Stimulated activated naive B cell treated with anti-CD40 and anti-IgM and Interleukin-4, amounts not matched to agents 10 μg/mL and 1 μg/mL and 100 μg/mL, for 72 hours (primary cell): ENCODE measurements around the gene PCBP3.
"Not testable (repeated sequence)": the region's sequence is repeated elsewhere in the genome, so short reads cannot be mapped to it uniquely, and the experiment has no call there.

Experiments
- ATAC-seq, 2 donors: fragments of 150-1000 bp; cut with Tn5 transposase; replicated peaks; 2 replicates each; pipeline ENCODE4 v1.10.0; 2021; ENCODE audit warnings: moderate library complexity in 1 of 2
- DNase-seq: peaks from one replicate; pipeline ENCODE4 v3.0.0; 2021
- H3K27ac Mint-ChIP-seq: one replicate; pipeline ENCODE4 v1.8.0; 2022; ENCODE audit warnings: mild to moderate bottlenecking, mixed read lengths
- H3K27me3 Mint-ChIP-seq, 2 donors: one replicate each; pipeline ENCODE4 v1.8.0; 2022; ENCODE audit warnings: mixed read lengths in 2 of 2
- H3K36me3 Mint-ChIP-seq, 2 donors: one replicate each; pipeline ENCODE4 v1.8.0; 2022; ENCODE audit warnings: mixed read lengths in 2 of 2, mild to moderate bottlenecking in 1 of 2
- H3K4me1 Mint-ChIP-seq, 2 donors: one replicate each; pipeline ENCODE4 v1.8.0; 2022; ENCODE audit warnings: mixed read lengths in 2 of 2, mild to moderate bottlenecking in 1 of 2
- H3K4me3 Mint-ChIP-seq, 2 donors: one replicate each; pipeline ENCODE4 v1.8.0; 2022; ENCODE audit warnings: mild to moderate bottlenecking in 2 of 2, mixed read lengths in 2 of 2, moderate library complexity in 1 of 2
- H3K9me3 Mint-ChIP-seq, 2 donors: one replicate each; pipeline ENCODE4 v1.8.0; 2022; ENCODE audit warnings: mixed read lengths in 2 of 2, mild to moderate bottlenecking in 1 of 2

The PCBP3 gene

DNA sequence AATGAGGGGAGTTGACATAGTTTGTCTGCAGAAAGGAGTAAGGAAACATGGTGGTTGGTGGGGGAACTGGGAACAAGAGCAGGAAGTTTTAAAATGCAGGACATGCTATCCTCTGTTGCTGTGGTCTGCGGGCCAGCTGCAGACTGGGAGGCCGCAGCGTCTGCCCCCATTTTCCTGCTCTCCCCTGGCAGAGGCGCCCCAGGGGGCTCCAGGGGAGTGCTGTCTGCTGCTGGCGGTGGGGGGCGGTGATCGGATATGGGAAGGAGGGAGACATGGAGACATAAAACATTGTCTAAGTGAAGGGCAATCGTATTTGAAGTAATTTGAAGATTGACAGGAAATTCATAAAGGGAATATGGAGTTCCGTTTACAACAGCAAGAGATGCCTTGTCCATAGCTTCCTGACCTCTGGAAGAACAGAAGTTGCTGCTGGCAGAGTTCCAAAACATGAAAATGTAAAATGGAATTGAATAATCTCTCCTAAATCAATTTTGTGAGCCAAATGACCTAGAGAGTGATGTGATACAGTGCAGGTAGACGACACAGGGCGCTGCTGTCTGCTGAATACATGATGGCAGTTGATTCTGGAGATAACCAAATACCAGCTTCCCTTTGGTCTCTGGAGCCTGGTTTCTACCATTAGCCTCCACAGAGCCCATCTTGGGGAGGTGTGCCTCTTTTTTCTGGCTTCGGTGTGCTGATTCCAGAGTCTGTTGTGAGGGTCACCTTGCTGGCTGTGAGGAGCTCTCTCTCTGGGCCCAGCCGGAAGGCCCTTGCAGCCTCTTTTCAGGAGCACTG lies 61.0 kb downstream of the PCBP3 start:
- H3K27ac Mint-ChIP-seq = no peak overlapping the region
- H3K9me3 Mint-ChIP-seq = peaks cover 0 to 2% of the 10 kb centered on the region in 2 donors
- H3K4me3 Mint-ChIP-seq = no peak overlapping the region
- H3K27me3 Mint-ChIP-seq = peaks cover 9 to 28% of the 10 kb centered on the region in 2 donors
- ATAC-seq (no peak), DNase-seq (no peak)
- no peaks in the 10 kb centered on the region for H3K36me3 Mint-ChIP-seq
- no peaks in the 10 kb centered on the region for H3K4me1 Mint-ChIP-seq

DNA sequence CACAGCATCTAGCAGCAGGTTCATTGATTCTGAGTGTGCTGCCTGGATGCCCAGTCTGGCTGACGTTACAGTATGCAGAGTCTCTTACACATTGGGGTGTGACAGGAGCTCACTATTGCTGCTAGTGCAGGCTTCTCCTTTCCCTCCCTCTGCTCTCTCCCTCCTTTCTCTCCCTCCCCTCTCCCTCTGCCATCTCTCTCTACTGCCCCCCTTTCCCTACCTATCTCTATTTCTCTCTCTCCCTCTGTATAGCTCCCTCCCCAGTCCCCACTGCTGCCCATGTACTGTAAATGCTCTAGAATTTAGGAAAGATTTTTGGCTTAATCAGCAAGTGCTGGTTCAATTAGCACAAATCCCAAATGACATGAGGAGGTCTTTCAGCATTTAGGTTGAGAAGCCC lies 62.8 kb downstream of the PCBP3 start:
- Mint-ChIP-seq H3K4me3 (no peak overlapping the region), H3K27ac (no peak overlapping the region), H3K27me3 (peaks cover 9 to 23% of the 10 kb centered on the region in 2 donors), H3K4me1 (no peaks in the 10 kb centered on the region), H3K36me3 (no peaks in the 10 kb centered on the region), H3K9me3 (peaks cover 3 to 7% of the 10 kb centered on the region in 2 donors)
- no peak for DNase-seq
- no peak for ATAC-seq

DNA sequence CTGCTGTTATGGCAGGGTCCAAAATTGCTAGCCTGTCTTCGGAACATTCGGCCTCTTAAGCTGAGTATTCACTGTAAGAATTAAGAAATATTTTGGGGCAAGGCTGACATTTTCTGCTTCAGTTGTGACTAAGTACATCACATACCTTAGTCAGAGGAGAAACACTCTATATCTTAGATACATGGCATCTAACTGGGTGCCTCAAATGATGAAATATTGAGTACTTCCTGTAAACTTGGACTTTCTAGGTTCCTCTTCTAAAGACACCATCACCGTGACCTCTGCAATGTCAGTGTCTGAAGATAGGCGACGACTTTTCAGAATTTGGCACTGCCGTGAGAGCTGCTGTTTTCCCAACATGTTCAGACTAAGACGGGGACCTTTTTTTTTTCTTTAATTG lies 65.6 kb downstream of the PCBP3 start:
- ATAC-seq (no peak), DNase-seq (no peak)
- H3K36me3 Mint-ChIP-seq = no peaks in the 10 kb centered on the region
- peaks cover 13 to 15% of the 10 kb centered on the region in 2 donors for H3K9me3 Mint-ChIP-seq
- H3K4me3 Mint-ChIP-seq = no peak overlapping the region
- H3K27ac Mint-ChIP-seq = no peak overlapping the region
- peaks cover 2 to 20% of the 10 kb centered on the region in 2 donors for H3K27me3 Mint-ChIP-seq
- H3K4me1 Mint-ChIP-seq = no peaks in the 10 kb centered on the region

DNA sequence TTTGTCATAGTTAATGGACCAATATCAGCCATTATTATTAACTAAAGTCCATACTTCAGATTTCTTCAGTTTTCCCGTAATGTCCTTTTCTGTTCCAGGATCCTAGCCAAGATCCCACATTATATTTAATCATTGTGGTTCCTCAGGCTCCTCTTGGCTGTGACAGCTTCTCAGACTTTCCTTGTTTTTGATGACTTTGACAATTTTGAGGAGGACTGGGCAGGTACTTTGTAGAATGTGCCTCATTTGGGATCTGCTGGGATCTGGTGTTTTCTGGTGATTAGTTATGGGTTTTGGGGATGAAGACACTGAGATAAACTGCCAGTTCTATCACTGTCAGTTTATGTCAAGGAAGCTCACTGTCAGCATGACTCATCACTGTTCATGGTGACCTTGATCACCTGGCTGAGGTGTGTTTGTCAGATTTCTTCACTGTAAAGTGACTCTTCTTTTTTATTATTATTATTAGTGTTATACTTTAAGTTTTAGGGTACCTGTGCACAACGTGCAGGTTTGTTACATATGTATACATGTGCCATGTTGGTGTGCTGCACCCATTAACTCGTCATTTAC lies 66.3 kb downstream of the PCBP3 start:
- DNase-seq = no peak

DNA sequence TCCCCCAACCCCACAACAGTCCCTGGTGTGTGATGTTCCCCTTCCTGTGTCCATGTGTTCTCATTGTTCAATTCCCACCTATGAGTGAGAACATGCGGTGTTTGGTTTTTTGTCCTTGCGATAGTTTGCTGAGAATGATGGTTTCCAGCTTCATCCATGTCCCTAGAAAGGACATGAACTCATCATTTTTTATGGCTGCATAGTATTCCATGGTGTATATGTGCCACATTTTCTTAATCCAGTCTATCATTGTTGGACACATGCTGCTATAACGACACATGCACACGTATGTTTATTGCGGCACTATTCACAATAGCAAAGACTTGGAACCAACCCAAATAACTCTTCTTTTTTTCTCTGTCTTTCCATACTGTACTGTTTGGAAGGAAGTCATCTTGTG lies 66.8 kb downstream of the PCBP3 start:
- not testable (repeated sequence) for H3K4me3 Mint-ChIP-seq, ATAC-seq, H3K27ac Mint-ChIP-seq, DNase-seq, H3K4me1 Mint-ChIP-seq, H3K36me3 Mint-ChIP-seq
- H3K9me3 Mint-ChIP-seq = peaks cover 14 to 15% of the 10 kb centered on the region in 2 donors
- H3K27me3 Mint-ChIP-seq = peaks cover 0 to 18% of the 10 kb centered on the region in 2 donors

More for the DNA sequence above, 66.3 kb downstream of the PCBP3 start:
- Mint-ChIP-seq H3K9me3 (peaks cover 14 to 15% of the 10 kb centered on the region in 2 donors), H3K27ac (no peak overlapping the region), H3K36me3 (no peaks in the 10 kb centered on the region), H3K4me1 (no peaks in the 10 kb centered on the region), H3K4me3 (no peak overlapping the region), H3K27me3 (peaks cover 0 to 18% of the 10 kb centered on the region in 2 donors)
- ATAC-seq = no peak

DNA sequence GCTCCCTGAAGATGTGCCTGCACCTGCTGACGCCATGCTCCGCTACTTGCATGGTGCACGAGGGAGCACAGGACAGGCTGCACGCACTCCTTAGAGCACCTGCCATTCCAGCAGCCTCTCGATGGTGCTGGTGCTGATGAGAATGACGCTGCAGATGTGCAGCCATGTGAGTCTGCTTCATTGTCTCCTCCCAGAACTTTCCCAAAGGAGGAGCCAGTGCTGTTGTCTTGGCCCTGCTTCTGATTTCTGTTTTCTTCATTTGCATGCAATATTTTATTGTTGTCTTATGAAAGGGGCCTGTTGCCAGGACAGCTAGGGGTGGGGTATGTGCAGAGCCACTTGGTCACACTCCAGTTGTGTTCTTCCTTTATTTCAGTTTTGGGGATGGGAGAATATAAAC lies 70.1 kb downstream of the PCBP3 start:
- Mint-ChIP-seq H3K27me3 (peaks cover 13 to 15% of the 10 kb centered on the region in 2 donors), H3K36me3 (no peaks in the 10 kb centered on the region), H3K27ac (no peak overlapping the region), H3K4me3 (no peak overlapping the region), H3K4me1 (no peaks in the 10 kb centered on the region), H3K9me3 (peaks cover 17% of the 10 kb centered on the region in 2 donors)
- DNase-seq (no peak), ATAC-seq (no peak)

DNA sequence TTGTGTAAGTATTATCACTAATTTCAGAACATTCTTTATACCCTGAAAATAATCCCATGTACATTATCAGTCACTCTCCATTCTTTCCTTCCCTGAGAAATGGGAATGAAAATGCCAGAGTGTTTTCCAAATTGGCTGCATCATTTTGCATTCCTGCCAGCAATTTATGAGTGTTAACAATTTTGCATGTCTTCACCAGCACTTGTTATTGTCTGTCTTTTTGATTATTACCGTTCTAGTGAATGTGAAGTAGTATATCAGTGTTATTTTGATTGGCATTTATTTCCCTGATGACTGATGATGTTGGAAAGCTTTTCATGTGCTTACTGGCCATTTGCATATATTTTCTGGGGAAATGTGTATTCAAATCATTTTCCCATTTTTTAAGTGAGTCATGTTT lies 71.9 kb downstream of the PCBP3 start:
- Mint-ChIP-seq H3K4me1 (no peaks in the 10 kb centered on the region), H3K27me3 (peaks cover 20% of the 10 kb centered on the region in 2 donors), H3K36me3 (no peaks in the 10 kb centered on the region), H3K9me3 (peaks cover 16% of the 10 kb centered on the region in 2 donors), H3K27ac (no peak overlapping the region), H3K4me3 (no peak overlapping the region)
- ATAC-seq = no peak
- no peak for DNase-seq

DNA sequence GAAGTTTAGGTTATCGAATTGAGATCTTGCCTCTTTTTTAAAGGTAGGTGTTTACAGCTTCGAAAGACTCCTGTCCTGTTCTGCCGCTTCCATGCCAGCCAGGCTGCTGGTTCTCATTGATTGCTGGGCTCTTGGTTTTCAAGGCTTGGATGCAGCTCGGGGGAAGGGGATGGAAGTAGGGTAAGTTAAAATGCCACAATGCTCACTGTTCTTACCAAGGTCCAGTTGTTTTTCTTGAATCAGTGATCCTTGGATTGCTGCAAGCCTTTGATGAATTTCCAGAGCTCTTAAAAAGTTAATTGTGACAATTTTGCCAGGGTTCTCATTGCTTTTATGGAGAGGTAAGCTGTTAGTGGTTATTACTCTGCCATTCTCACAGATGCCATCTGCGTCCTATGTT lies 74.9 kb downstream of the PCBP3 start:
- Mint-ChIP-seq H3K27me3 (peaks cover 24% of the 10 kb centered on the region in 2 donors), H3K4me1 (no peaks in the 10 kb centered on the region), H3K9me3 (peaks cover 3 to 8% of the 10 kb centered on the region in 2 donors), H3K4me3 (no peak overlapping the region), H3K36me3 (no peaks in the 10 kb centered on the region), H3K27ac (no peak overlapping the region)
- DNase-seq (no peak), ATAC-seq (no peak)

DNA sequence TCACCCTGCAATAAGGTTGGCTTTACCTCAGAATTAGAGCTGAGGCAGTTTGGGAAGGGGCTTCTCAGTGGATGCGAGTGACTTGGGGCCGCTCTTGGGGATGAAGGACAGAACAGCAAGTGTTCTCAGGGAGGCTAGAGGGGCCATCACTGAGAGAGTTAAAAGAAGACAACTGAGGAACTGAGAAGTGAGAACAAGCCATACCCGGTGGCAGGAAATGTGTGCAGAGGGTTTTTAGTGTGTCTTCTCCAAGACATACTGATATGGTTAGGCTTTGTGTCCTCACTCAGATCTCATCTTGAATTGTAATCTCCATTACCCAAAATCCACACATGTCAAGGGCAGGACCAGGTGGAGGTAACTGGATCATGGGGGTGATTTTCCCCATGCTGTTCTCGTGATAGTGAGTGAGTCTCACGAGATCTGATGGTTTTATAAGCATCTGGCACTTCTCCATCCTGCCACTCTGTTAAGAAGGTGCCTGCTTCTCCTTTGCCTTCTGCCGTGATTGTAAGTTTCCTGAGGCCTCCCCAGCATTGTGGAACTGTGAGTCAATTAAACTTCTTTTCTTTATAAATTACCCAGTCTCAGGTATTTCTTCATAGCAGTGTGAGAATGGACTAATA lies 75.8 kb downstream of the PCBP3 start:
- H3K36me3 Mint-ChIP-seq = no peaks in the 10 kb centered on the region
- ATAC-seq = no peak
- peaks cover 15 to 24% of the 10 kb centered on the region in 2 donors for H3K27me3 Mint-ChIP-seq
- no peak overlapping the region for H3K27ac Mint-ChIP-seq
- DNase-seq = no peak
- no peak overlapping the region for H3K4me3 Mint-ChIP-seq
- H3K9me3 Mint-ChIP-seq = peaks cover 3% of the 10 kb centered on the region in 2 donors
- no peaks in the 10 kb centered on the region for H3K4me1 Mint-ChIP-seq

DNA sequence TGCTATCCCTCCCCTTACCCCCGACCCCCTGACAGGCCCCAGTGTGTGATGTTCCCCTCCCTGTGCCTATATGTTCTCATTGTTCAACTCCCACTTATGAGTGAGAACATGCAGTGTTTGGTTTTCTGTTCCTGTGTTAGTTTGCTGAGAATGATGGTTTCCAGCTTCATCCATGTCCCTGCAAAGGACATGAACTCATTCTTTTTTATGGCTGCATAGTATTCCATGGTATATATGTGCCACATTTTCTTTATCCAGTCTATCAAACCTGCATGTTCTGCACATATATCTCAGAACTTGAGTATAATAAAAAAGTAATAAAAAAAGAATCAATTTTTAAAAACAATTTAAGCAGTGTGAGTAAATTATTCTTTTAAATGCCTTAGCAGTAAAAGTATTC lies 76.7 kb downstream of the PCBP3 start:
- not testable (repeated sequence) for H3K36me3 Mint-ChIP-seq, H3K4me1 Mint-ChIP-seq, ATAC-seq, H3K4me3 Mint-ChIP-seq, H3K27ac Mint-ChIP-seq, DNase-seq, H3K9me3 Mint-ChIP-seq
- H3K27me3 Mint-ChIP-seq = peaks cover 18 to 24% of the 10 kb centered on the region in 2 donors

DNA sequence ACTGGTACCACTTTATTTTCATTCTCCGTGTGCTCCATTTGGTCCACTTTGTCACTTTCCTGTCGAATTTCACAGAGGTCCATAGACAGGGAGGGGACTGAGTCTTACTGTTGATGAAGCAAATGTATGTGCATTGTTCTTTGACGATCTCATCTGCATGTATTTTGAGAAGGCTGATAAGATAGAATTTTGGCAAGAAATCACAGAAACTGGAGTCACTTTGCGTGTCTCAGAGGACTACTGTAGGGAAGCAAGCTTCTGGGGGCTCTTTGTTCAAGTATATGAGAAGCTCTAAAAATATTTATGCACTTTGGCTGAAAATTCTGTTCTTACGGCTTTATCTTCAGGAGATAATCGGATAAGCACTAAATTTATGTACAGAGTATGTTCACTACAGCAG lies 78.1 kb downstream of the PCBP3 start:
- ATAC-seq = no peak
- no peak overlapping the region for H3K4me3 Mint-ChIP-seq
- H3K27me3 Mint-ChIP-seq = peaks cover 20 to 30% of the 10 kb centered on the region in 2 donors
- H3K36me3 Mint-ChIP-seq = no peaks in the 10 kb centered on the region
- H3K9me3 Mint-ChIP-seq = no peaks in the 10 kb centered on the region
- DNase-seq = no peak
- H3K27ac Mint-ChIP-seq = no peak overlapping the region
- H3K4me1 Mint-ChIP-seq = no peaks in the 10 kb centered on the region

DNA sequence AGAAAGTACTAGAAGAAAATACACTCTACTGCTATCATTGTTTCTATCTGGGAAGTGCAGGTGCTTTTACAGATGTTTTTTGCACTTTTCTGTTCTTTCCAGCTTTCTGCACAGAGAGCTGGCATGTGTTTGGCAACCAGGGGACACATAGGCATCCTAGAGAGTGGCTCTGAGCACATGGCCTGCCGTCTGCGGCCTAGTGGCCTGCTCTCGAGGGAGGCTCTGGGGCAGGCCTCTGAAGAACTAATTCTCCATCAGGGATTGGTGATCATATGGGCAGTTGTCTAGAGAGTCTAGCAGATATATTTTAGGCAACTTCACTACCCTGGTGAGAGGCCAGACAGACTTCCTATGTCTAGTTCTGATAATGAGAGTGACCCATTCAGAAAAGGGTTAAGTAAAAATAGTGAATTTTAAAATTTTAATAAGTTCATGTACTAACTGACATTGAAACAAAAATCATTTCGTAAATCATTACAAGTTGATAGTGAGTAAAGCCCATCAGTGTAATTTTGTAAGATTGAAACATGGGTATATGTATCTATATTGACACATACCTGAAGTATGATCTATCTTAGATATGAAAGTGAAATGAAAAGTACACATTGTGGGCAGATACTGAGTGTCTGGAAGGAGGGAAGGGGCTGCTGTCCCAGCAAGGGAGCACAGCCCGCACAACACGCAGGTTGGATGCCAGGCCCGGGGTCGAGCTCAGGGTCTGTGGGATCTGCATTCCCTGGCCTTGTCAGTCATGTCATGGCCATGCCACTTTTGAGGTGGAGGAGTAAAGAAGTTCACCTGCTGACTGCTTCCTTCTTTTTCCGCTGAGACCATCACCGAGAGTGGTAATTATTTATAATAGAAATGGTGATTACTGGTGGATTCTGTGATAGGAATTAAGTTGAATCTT lies 79.8 kb downstream of the PCBP3 start:
- DNase-seq (no peak), ATAC-seq (no peak)
- no peak overlapping the region for H3K27ac Mint-ChIP-seq
- no peak overlapping the region for H3K4me3 Mint-ChIP-seq
- no peaks in the 10 kb centered on the region for H3K4me1 Mint-ChIP-seq
- H3K27me3 Mint-ChIP-seq = peaks cover 14 to 34% of the 10 kb centered on the region in 2 donors
- H3K9me3 Mint-ChIP-seq = no peaks in the 10 kb centered on the region
- no peaks in the 10 kb centered on the region for H3K36me3 Mint-ChIP-seq

DNA sequence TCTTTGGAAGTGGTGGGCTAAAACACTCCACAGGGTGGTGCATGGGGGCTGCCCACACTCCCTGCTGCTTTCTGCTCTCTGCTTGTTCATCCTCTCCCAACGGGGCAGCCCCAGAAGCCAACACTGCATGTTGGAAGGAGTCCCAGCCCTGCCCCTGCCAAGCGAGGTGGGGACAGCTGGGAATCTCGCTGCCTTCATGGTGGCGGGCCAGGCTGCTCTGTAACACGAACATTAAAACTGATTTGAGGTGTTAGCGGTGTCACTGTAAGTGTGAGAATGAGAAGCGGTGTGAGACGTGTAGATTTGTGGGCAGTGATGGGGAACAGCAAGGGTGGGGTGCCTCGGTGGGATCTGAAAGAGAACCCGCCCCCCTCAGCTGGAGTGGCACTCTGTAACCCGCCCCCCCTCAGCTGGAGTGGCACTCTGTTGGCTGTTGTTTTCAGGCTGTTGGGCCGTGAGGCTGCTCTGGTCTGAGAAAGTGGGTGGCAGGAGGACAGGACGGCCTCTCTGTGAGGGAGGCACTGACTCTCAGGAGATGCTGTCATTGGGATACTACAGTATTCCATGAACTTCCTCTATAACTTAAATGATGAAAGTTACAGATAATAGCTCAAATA lies 80.9 kb downstream of the PCBP3 start:
- no peak for ATAC-seq
- no peaks in the 10 kb centered on the region for H3K9me3 Mint-ChIP-seq
- H3K4me3 Mint-ChIP-seq = no peak overlapping the region
- no peaks in the 10 kb centered on the region for H3K4me1 Mint-ChIP-seq
- no peak for DNase-seq
- H3K36me3 Mint-ChIP-seq = no peaks in the 10 kb centered on the region
- peaks cover 4 to 26% of the 10 kb centered on the region in 2 donors for H3K27me3 Mint-ChIP-seq
- H3K27ac Mint-ChIP-seq = no peak overlapping the region
